Measurements from ENCODE around the gene RASA3.
"Not testable (repeated sequence)": the region's sequence is repeated elsewhere in the genome, so short reads cannot be mapped to it uniquely, and the experiment has no call there.

The RASA3 gene

DNA sequence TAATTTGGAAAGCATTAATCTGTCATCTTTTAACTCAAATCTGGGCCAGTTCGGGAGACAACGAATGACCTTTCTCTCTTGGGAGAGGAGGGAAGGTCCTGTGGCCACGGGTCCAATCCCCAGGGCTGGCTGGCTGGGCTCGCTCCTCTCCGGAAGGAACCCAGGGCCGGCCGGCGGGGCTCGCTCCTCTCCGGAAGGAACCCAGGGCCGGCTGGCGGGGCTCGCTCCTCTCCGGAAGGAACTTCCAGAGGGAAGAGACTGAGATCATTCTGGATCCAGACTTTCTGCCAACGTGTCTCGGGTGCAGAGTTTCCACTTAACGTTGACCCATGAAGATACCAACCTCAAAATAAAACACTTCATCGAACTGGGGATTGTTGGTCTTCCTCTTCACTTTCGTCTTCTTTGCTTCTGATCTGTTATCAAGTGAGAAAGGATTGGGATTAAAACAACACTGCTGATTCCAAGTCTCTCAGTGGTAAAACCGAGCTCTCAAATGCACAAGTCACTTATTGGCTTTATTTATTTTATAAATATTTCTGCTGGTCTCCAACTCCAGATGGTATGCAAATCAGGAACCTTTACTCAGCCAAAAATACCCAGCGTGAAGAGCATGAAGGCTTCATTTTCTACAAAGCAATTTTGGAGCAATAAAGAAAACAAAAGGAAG is 105.2 kb downstream of the RASA3 start:
- DNase-seq: no peak

DNA sequence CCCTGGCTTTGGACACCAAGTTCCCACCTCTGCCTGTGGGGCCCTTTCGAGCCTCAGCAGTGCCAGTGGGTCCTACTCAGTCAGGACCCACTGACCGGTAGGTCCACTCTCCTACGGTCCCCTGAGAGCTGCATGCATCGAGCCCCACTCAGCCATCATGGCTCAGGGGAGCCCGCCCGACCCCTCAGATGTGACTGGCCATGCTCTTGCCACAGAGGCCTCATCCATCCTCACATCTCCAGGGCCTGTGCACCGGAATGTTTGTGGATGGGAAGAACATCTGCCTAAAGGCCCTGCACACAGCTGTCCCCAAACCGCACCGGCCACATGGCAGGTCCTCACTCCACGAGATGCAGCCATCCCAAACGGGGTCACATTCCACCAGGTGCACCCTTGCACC is 105.9 kb downstream of the RASA3 start:
- DNase-seq: no peak

DNA sequence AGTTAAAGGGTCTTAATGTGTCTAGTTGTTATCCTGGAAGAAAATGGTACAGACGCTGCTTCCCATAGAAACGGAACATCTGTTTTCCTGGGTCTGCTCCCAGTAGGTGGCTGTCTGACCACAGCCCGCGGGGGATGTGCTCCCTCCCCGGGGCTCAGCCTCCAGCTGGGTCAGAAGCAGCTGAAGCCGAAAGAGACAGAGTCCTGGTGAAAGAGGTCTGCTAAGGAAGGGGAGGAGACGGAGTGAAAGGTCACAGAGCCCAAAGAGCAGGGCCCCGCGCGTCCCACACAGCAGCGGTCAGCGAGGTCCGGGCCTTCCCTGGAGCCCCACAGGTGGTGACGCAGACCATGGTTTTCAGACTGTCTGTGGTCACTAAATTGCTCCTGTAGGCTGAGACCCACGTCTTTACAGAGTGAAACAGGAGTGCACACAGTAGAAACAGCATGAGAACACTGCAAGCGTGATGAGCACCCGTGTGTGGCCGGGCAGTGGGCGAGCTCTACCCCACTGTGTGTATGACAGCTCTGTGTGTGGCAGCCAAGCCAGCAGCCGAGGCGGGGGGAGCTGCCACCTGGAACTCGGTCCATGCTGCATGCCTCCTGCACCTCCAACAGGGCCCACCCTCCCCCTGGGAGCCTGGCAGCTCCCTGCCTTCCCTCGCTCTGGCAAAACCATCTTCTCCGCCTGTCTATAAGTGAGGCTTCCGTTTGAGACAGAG is 106.5 kb downstream of the RASA3 start:
- no peak for DNase-seq

DNA sequence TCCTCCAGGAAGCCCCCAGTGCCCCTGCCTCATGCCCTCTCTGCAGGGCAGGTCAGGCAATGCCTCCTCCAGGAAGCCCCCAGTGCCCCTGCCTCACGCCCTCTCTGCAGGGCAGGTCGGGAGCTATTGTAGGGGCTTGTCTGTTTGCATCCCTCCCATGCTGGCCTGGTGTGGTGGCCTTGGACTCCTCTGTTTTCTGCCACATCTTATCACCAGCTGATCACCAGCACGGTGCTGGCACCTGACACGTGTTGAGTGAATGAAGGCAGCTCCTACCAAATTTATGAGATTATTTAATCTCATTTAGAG is 107.1 kb downstream of the RASA3 start:
- DNase-seq: no peak

DNA sequence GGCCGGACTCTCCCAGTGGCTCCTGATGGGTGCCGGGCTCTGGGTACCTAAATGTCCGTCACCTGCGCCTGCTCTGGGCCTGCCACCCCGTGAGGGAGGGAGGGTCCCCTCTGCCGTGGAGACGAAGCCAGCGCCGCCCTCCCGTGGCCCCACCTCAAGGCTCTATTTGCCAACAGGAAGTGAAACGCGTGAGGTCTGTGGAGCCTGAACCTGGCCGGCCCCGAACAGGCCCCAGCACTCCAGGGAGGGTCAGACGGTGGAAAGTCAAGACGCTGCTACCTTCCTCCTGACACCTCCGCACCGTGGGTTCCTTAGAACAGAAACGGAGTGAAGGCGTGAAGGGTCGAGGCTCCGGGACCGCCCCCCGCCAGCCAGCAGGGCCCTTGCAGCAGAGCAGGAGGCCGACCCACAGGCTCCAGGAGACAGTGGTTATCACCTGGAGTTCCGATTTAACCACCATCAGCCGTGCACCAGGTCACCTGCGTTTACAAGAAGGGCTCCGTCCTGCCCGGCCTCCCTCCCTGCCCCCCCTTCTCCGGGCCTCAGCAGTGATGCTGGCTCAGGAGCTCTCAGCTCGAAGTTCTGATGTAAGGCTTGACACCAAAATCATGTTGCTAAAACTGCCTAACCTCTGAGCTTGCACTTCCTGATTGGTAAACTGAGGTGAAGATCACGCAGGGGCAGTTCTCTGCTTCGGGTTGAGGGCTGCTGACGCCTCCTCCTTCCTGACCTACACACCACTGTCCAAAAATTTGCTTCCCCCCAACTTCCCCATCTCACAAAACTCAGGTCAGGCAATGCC is 107.6 kb downstream of the RASA3 start:
- DNase-seq: no peak

DNA sequence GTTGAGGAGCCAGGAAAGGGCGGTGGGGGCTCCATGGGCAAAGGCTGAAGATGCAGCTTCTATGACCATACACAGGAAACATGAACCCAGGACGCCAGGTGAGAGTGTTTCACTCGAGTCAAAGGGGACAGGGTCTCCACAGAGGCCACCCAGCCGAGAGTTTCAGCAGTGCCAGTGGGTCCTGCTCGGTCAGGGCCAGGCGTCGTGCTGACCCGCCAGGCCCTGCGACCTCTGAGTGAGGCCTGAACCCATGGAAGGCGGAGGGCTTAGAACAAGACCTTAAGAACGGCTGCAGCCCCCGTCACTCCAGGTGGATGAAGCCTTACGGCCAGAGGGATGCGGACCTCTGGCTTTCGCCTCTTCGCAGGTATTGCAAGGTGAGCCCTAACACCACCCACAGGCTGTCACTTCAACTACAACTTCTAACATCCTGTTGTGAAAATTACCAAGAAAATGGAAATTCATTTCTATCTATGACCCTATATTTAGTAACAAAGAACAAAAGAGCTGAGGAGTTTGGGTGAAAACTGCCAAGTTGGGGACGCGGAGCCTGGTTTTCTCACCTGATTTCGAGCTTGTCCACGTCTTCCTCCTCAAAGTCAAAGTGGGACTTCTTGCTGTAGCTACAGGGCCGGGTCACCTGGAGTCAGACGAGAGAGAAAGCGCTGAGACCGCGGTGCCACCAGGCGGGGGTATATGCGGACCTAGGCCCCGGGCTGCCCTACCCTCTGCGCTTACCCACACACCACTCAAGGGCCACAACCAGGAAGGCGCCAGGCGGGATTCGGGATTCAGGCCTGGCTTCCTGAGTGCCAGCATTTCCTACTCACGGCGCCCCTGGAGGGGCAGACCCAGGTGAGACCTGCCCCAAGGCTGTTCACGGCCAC is 108.5 kb downstream of the RASA3 start:
- no peak for DNase-seq

DNA sequence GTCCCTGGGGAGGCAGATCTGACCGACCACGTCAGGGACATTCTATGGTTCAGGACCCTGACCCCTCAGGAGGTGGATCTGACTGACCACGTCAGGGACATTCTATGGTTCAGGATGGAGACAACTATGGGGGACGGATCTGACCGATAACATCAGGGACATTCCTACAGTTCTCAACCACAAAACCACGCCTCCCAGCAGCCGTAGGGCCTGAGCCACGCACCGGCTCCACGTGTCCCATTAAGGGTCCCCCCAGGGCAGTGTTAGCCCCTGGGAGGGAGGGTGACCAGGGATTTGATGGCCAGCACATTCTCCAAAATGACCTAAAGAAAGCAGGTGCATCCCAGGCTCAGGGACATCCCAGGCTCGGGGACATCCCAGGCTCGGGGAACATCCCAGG is 109.5 kb downstream of the RASA3 start:
- no peak for DNase-seq

DNA sequence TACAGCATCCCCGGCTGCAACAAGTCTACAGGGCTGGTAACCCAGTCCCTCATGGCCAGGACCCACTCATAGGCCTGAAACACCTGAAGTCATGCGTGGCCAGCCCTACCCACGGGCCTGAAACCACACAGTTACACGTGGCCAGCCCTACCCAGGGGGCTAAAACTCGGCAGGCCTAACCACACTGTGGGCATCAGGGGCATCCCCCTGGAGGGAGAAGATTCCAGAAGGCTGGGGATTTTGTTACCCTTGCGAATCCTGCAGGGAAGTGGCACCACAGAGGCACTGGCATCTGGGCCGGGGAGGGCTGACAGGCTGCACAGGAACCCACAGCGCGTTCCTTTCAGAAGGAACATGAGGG is 110.1 kb downstream of the RASA3 start:
- no peak for DNase-seq

DNA sequence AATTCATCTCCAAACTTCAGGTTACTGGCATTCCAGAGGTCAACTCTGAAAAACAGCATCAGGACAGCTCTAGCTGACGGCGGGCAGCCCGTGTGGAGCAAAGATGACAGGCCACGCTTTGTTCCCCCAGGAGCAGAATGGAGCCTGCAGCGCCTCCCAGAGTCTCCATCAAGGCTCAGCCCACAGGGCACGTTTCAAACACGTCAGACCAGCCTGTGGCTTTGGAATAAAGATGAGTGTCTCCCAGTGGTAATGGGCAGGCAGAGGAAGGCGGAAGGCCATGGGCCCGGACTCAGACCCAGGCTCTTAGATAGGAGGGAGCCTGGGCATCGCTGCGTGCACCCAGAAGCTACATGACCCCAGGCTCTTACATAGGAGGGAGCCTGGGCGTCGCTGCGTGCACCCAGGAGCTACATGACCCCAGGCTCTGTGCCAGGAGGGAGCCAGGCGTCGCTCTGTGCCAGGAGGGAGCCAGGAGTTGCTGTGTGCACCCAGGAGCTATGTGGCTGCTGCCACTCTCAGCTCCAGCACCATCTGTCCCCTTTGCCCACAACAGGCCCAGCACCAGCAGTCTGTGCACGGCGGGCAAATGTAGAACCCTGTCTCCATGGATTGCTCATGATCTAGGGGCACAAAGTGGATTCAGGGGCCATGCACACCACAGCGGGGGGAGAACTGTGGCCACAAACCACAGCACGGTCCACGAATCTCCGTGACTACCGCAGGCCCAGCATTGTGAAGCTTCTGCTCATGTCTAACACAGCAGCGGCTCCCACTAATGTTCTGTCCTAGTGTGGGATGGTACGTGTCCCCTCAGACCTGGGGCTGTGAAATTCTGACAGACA is 110.7 kb downstream of the RASA3 start:
- DNase-seq: no peak

DNA sequence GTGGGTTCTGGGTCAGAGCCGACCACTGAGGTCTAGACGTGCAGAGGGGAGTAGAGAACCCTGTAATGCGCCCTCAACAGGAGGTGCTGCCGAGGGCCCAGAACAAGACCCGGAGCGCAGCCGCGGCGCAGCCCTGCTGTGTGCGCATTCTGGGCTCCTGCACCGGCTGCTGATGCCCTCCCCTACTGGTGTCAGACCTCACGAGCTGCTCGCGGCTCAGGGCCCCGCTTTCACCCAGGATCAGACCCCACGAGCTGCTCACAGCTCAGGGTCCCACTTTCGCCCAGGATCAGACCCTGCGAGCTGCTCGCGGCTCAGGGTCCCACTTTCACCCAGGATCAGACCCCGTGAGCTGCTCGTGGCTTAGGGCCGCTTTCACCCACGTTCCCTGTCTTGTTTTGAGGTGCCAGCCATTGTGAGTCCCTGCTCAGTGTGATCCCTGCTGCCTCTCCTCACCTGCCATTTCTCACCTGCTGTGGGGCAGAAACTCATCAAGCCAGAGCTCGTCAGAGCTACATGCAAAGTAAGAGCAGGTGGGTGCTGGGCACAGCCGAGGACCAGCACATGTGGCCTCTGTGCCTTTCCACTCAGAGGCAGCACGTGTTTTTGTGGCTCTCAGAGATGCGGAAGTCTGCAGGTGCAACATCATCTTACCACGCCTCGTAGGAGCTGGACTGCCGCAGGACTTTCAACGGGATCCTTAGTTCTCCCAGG is 111.5 kb downstream of the RASA3 start:
- no peak for DNase-seq

DNA sequence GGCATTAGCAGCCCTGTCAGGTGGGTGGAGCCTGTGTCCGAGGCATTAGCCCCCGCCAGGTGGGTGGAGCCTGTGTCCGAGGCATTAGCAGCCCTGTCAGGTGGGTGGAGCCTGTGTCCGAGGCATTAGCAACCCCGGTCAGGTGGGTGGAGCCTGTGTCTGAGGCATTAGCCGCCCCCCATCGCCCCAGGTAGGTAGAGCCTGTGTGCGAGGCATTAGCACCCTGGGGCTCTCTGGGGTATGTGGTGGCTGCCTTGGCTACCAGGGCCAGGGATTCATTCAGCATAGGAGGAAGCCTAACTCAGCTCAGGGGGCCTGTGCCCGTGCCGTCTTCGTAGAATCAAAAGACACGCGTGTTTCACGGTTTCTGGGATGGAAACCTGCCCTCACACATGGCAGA is 112.3 kb downstream of the RASA3 start:
- not testable (repeated sequence) for DNase-seq

DNA sequence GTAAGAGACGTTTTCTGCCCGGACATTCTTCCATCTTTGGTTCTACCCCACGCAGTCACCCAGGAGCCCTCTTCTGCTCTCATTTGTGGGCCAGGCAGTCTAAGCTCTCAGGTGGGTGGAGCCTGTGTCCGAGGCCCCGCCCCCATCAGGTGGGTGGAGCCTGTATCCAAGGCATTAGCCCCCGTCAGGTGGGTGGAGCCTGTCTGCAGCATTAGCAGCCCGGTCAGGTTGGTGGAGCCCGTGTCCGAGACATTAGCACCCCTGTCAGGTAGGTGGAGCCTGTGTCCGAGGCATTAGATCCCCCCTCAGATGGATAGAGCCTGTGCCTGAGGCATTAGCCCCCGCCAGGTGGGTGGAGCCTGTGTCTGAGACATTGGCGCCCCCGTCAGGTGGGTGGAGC is 113.1 kb downstream of the RASA3 start:
- DNase-seq: no peak

DNA sequence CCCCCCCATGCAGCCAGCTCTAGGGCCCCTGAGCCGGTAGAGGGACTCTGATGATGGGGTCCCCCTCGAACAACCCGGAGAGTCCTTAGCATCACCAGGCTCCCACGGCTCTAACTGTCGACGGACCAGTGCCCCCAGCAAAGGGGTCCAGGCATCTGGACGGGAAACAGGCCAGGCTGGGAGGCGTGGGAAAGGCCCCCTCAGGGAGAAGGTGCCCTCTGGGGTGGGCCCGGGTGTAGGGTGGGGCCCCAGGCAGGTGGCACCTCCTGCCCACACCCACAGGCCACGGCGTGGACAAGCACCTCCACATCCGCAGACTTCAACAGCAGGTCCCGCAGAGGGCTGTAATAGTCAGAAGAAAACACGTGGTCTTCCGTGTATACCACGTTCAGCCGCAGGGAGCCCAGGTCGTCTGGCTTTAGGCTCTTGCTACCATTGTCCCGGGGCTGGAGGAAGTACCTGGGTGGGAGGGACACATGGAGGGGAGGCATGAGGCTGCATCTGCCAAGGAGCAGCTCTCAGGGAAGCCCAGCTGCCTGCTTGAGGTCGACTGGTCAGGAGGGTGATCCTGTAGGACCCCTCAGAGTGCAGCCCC is 113.9 kb downstream of the RASA3 start:
- no peak for DNase-seq

DNA sequence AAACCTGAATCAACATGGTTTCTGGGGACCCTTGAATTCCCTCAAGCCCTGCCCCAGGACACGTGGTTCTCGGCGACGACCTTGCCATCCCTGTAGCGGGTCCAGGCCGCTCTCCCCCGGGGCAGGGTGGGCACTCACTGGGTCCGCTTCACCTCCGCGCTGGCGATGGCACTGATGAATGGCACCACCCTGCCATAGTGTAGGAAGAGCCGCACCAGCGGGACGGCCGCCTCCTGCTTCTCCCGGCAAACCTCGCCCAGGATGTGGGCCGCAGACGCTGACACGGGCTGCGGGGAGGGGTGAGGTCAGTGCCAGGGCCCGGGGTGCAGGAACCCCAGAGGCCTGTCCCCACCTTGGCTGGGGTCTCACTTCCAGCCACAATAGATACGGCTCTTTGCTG is 114.5 kb downstream of the RASA3 start:
- DNase-seq: no peak

DNA sequence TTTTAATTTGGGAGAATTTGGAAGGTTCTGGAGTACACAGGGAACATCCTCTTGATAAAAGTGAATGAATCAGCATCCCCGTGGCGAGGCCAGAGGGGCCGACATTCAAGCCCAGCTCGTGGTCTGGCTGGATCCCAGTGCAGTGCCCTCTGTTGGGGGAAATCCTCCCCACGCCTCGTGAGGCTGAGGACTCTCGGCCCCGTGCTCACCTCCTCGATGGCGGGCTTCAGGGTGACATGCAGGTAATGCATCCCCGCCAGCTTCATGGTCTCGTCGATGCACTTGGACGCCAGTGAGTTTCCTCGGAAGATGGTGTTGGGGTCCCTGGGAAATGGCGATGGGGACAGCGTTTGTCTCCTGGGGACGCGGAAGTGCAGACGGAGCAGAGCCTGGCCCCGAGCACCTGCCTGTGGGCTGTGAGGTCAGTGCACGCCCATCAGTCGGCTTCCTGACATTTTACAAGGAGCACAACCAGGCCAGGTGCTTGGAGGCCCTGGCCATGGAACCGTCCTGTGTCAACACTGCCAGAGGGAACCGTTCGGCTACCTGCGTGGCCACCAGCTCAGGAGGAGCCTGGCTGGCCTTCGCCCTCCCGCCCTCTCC is 115.3 kb downstream of the RASA3 start:
- DNase-seq: no peak

DNA sequence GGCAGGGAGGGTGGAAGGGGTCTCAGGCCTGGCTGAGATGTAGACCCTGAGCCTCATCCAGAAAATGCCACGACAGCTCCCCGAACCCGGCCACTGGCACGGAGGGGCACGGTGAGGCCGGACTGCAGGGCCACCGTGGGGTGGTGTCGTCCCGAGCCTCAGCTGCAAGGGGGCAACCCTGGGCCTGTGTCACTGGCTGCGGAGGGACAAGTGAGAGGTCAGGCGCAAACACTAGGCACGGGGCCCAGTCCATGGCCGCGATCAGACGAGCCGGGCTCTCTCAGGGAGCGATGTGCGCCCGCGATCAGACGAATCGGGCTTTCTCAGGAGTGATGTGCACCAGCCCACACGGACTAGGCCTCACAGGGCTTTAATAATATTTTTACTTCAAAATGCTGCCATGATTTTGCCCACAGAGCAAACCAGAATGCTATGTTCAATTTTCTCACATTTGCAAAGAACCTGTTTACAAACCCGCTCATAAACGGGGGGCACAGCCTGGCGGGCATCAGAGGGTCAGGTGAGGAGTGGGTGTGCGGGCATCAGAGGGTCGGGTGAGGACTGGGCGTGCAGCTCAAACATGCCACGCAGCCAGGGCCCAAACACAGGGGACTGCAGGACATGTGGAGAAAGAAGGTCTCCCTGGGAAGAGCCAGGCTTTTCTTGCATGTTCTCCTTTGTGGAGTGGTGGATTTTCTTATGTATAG is 115.9 kb downstream of the RASA3 start:
- no peak for DNase-seq

DNA sequence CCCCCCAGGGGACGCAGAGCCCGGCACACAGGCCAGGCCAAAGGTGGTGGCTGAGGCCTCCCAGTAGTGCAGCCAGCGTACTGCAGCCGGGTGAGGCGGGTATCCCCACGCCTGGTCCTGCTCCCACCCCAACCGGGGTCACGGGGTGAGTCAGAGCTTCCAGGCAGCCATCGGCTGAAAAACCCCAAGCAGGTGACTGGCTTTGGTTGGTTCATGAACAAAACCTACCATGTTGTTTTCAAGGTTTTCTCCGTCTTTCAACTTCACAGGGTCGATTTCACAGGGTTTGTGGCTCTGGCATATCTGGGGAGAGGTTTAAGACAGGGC is 116.5 kb downstream of the RASA3 start:
- DNase-seq: no peak

DNA sequence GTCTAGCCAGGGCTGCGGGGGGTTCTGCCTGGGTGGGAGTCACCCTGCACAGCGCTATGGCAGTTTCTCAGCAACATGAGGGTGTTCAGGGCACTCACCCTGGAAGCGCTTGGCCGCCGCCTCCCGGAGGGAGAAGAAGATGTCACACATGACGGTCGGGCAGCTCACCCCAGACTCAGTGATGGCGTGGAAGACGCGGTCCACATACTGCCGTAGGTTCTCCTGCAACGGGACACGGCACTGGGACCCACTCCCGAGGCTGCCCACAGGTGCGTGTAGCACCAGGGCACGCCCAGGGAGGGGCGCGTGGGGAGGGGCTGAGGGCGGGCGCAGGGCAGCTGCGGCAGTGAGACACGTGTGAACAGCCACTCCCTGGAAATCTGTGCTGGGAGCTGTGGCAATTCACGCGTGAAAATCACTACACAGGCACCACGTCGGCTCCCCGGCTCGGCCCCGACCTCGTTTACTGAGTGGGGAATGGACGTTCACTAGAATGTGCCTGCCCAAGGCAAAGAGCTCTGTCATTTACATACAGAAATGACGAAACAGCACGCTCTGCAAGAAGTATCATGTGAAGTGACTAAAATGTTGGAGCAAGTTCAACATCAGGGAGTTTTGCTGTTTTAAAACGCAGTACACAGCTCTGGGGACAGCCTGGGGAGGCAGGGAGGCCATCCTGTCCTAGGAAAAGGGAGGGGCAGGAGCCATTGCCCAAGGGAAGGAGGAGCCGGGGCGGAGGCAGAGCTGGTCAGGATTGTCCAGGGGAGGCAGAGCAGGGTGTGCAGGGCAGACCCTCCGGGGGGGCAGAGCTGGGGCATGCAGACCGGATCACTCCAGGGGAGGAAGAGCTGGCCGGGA is 117.1 kb downstream of the RASA3 start:
- DNase-seq: no peak

DNA sequence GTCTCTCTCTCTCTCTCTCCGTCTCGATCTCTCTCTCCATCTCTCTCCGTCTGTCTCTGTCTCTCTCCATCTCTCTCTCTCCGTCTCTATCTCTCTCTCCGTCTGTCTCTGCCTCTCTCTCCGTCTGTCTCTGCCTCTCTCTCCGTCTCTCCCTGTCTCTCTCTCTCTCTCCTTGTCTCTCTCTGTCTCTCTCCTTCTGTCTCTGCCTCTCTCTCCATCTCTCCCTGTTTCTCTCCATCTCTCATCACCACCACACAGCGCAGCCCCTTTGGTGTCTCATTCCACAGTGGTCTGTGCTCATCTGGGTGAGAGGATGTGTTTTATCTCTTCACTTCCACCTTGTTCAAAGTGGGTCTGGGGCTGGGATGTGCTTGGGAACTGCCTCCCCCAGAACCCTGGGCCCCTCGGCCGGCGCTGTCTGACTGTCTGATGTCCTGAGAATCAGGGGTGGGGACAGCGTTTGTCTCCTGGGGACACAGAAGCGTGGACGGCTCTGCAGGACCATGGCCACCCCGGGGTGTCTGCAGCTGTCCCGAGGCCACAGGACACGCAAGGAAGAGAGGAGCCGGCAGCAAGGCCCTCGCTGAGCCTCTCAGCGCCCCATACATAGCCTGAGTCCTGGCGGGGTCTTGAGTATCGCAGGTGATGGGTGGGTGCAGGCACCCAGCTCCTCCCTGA is 118.3 kb downstream of the RASA3 start:
- DNase-seq: no peak

Measured in DMS 273 treated with DMSO at 0.1 percent for 48 hours (cell line).